ENCODE results near the gene PPP1R9B. TPM values are rescaled to one million over a fixed set of nuclear protein-coding genes. Genes with fewer than 3 reads are reported as not detected.

PPP1R9B gene
- total RNA-seq, 1 experiment from 2014 or later, result 21.7 TPM

DNA sequence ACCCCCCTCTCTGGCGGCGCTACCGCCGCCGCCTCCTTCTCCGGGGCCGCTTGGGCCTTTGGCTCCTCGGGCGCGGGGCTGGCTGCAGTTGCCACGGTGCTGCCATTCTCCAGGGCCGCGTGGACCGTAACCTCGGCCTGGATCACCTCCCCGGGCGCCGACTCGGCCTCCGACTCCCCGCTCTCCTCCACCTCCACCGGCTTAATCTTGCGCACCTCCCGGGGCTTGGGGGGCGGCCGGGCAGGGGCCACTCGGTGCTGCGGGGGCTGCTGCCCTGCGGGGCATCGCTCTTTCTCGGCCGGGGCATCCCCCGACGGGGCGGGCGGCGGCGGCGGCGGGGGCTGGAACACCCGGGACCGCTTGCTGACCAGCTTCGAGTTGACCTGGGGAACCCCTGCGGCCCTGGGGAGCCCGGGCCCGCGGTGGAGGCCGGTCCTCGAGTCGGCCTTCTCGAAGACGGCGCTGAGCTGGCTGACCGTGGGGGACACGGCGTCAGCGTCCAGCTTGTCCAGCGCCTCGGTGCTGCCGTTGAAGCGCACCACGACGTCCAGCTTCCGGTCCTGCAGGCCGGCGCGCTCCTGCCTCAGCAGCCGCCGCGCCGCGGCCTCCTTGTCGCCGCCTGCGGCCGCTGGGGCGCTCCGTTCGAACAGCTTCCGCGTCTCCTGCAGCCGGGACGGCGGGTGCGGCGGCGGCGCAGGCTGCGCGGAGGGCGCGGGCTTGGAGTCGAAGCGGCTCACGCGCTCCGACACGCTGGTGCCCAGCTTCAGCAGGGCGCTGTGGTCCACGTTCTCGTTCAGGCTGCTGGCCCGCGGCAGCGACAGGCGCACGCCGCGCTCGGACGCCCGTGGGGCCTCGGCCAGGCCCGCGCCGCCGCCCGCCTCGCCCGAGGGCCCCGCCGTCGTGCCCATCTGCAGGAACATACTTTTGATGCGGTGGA lies 792 bp downstream of the PPP1R9B start (continued):
- 0 out of 2 replicates have a peak, but pooled peaks have one; percentile 51 for TF ChIP-seq ATF1 (CRISPR knock-in tag; IDR thresholded peaks at IDR 0.05)
- no peak; the same call in 1 of the 2 replicates for TF ChIP-seq GABPB1 (CRISPR knock-in tag; IDR thresholded peaks at IDR 0.05)
- TF ChIP-seq, protein P1, sequence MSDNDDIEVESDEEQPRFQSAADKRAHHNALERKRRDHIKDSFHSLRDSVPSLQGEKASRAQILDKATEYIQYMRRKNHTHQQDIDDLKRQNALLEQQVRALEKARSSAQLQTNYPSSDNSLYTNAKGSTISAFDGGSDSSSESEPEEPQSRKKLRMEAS (CRISPR knock-in tag; IDR thresholded peaks at IDR 0.05), result no peak
- no peak; the same call in 1 of the 2 replicates for TF ChIP-seq FOXP1 (CRISPR knock-in tag; IDR thresholded peaks at IDR 0.05; ENCODE audit: borderline replicate concordance)

GRCh38 chr17:50149091-50149416 lies 1.4 kb downstream of the PPP1R9B start:
- Mint-ChIP-seq H3K4me3 (peak overlapping the region; percentile 80), H3K4me1 (peaks cover 39% of the 10 kb centered on the region), H3K27ac (no peak overlapping the region), H3K36me3 (peaks cover 5% of the 10 kb centered on the region), H3K27me3 (ENCODE audit: low read depth) (peaks cover 19% of the 10 kb centered on the region), H3K9me3 (no peaks in the 10 kb centered on the region)
- ATAC-seq (no peak), DNase-seq (ENCODE audit: low spot score) (no peak)
- ChIA-PET CTCF (interaction anchor here (0.7 to 6.2 kb wide), 9 partner anchors 9 to 125 kb away, joined by 3 to 52 read pairs (median 4); partner anchors contain the start of genes PDK2 and TMEM92), POLR2A (no interaction called here)
- peak; percentile 86 for TF ChIP-seq ZNF263 (CRISPR knock-in tag; IDR thresholded peaks at IDR 0.05; ENCODE audit: low read depth)
- TF ChIP-seq HMGA2 (CRISPR knock-in tag; IDR thresholded peaks at IDR 0.05), result no peak
- TF ChIP-seq CREB1 (CRISPR knock-in tag; IDR thresholded peaks at IDR 0.05), result no peak
- TF ChIP-seq ELF4 (CRISPR knock-in tag; IDR thresholded peaks at IDR 0.05; ENCODE audit: low read depth), result no peak

GRCh38 chr17:50148226-50149090 lies 2.0 kb downstream of the PPP1R9B start:
- ChIA-PET POLR2A (interaction anchor here (0.9 kb wide), 1 partner anchor 10 kb away, joined by 3 read pairs; no protein-coding TSS in a partner anchor), CTCF (interaction anchor here (0.7 to 6.2 kb wide), 11 partner anchors 8 to 54 kb away, joined by 3 to 52 read pairs (median 7); partner anchors contain the start of genes PDK2 and SAMD14)
- Mint-ChIP-seq H3K4me3 (peak overlapping the region; percentile 62), H3K4me1 (peaks cover 39% of the 10 kb centered on the region), H3K27ac (no peak overlapping the region), H3K27me3 (ENCODE audit: low read depth) (peaks cover 19% of the 10 kb centered on the region), H3K9me3 (no peaks in the 10 kb centered on the region), H3K36me3 (peaks cover 6% of the 10 kb centered on the region)
- DNase-seq (ENCODE audit: low spot score) (no peak), ATAC-seq (no peak)
- TF ChIP-seq USF2 (CRISPR knock-in tag; IDR thresholded peaks at IDR 0.05), result peak; percentile 68
- no peak for TF ChIP-seq ZSCAN18 (CRISPR knock-in tag; IDR thresholded peaks at IDR 0.05)
- TF ChIP-seq, protein P2, sequence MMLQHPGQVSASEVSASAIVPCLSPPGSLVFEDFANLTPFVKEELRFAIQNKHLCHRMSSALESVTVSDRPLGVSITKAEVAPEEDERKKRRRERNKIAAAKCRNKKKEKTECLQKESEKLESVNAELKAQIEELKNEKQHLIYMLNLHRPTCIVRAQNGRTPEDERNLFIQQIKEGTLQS (CRISPR knock-in tag; conservative IDR thresholded peaks at IDR 0.05), result no peak
- TF ChIP-seq ARID4B (CRISPR knock-in tag; IDR thresholded peaks at IDR 0.05; ENCODE audit: borderline replicate concordance), result 0 out of 2 replicates have a peak, but pooled peaks have one; percentile 31
- 0 out of 2 replicates have a peak, but pooled peaks have one; percentile 41 for TF ChIP-seq USF1 (CRISPR knock-in tag; IDR thresholded peaks at IDR 0.05)
- no peak for TF ChIP-seq TP53 (CRISPR knock-in tag; IDR thresholded peaks at IDR 0.05)
- no peak for TF ChIP-seq KAT7 (CRISPR knock-in tag; IDR thresholded peaks at IDR 0.05; ENCODE audit: borderline replicate concordance)

Data from WTC11 (cell line).